DOHH2 (cell line): ENCODE measurements around the gene CSNK2B.

Experiments
- H3F3A ChIP-seq: fragments of 200-600 bp; sonication (generic), shearing (Covaris generic); 2 replicates; pipeline ENCODE4 v1.6.0; 2016; ENCODE audit warnings: antibody characterized with exemption, mild to moderate bottlenecking; ENCODE audit not compliant: control insufficient read depth, insufficient read depth
- H3K27ac ChIP-seq: fragments of 200-600 bp; sonication (generic); 2 replicates; pipeline ENCODE4 v1.5.1; 2014; ENCODE audit warnings: low read depth, mild to moderate bottlenecking, low read length, moderate library complexity
- H3K27me3 ChIP-seq: fragments of 200-600 bp; sonication (generic); 2 replicates; pipeline ENCODE4 v1.6.1; 2014; ENCODE audit warnings: mild to moderate bottlenecking, low read length, mixed read lengths; ENCODE audit not compliant: control insufficient read depth
- H3K36me3 ChIP-seq: fragments of 200-600 bp; sonication (generic); 2 replicates; pipeline ENCODE4 v1.6.1; 2014; ENCODE audit warnings: mild to moderate bottlenecking, low read length, moderate library complexity, mixed read lengths; ENCODE audit not compliant: control insufficient read depth
- H3K4me1 ChIP-seq: fragments of 200-600 bp; sonication (generic); 2 replicates; pipeline ENCODE4 v1.6.1; 2014; ENCODE audit warnings: mild to moderate bottlenecking, low read length, mixed read lengths; ENCODE audit not compliant: control insufficient read depth
- H3K4me2 ChIP-seq: fragments of 200-600 bp; sonication (generic); 2 replicates; pipeline ENCODE4 v1.6.0; 2014; ENCODE audit warnings: mild to moderate bottlenecking, low read length, moderate library complexity
- H3K4me3 ChIP-seq: fragments of 200-600 bp; sonication (generic); 2 replicates; pipeline ENCODE4 v1.5.1; 2014; ENCODE audit warnings: mild to moderate bottlenecking, low read length, mixed read lengths
- H3K79me2 ChIP-seq: fragments of 200-600 bp; sonication (generic); 2 replicates; pipeline ENCODE4 v1.6.1; 2014; ENCODE audit warnings: mild to moderate bottlenecking, low read length, mixed read lengths; ENCODE audit not compliant: control insufficient read depth
- H3K9me2 ChIP-seq: fragments of 200-600 bp; sonication (generic); replicated peaks from 2 replicates; pipeline ENCODE4 v1.6.1; 2014; ENCODE audit warnings: mild to moderate bottlenecking, low read length, mixed read lengths; ENCODE audit not compliant: control insufficient read depth
- H3K9me3 ChIP-seq: fragments of 200-600 bp; sonication (generic); 2 replicates; pipeline ENCODE4 v1.6.1; 2014; ENCODE audit warnings: antibody characterized with exemption, low read length, mixed read lengths; ENCODE audit not compliant: control insufficient read depth, insufficient read depth
- H4K20me1 ChIP-seq: fragments of 200-600 bp; sonication (generic); 2 replicates; pipeline ENCODE4 v1.6.0; 2014; ENCODE audit warnings: low read depth, mild to moderate bottlenecking, antibody characterized with exemption, low read length, moderate library complexity; ENCODE audit not compliant: control insufficient read depth, insufficient read depth
- EZH2phosphoT487 ChIP-seq: fragments of 200-600 bp; sonication (generic); IDR thresholded peaks from 2 replicates; pipeline ENCODE4 v1.6.1; 2017; ENCODE audit warnings: borderline replicate concordance, mild to moderate bottlenecking, antibody characterized with exemption, low read length, moderate library complexity, mixed read lengths
- TF ChIP-seq, protein P1 (sequence below): fragments of 200-600 bp; sonication (generic); IDR thresholded peaks from one replicate; pipeline ENCODE4 v1.5.1; 2014; ENCODE audit warnings: antibody characterized with exemption, mild to moderate bottlenecking, low read depth, low read length; ENCODE audit not compliant: poor library complexity, severe bottlenecking

CSNK2B gene

DNA sequence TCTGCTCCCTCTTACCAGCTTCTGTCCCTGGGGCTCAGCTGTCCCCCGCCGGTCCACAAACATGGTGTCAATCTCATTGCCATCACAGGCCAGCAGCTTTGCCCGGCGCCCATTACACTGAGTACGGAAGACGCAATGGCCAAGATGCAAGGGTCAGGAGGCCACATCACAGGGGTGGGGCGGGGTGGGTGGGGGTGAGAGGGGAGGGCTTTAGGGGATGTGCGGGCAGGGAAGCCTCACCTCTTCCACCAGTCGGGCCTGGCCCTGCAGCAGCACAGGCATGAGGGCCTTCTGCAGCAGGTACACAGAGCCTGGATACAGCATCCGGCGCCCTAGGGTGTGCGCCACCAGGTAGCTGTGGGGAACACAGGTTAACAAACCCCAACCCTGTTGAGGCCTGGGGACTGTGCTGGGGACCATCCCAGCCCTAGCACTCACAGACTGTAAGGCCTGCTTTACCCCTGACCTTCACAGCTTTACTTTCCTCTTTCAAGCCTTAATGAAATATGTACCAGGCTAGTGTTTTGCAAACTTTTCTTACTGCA, 25.8 kb downstream of the CSNK2B start:
- TF ChIP-seq, protein P1, sequence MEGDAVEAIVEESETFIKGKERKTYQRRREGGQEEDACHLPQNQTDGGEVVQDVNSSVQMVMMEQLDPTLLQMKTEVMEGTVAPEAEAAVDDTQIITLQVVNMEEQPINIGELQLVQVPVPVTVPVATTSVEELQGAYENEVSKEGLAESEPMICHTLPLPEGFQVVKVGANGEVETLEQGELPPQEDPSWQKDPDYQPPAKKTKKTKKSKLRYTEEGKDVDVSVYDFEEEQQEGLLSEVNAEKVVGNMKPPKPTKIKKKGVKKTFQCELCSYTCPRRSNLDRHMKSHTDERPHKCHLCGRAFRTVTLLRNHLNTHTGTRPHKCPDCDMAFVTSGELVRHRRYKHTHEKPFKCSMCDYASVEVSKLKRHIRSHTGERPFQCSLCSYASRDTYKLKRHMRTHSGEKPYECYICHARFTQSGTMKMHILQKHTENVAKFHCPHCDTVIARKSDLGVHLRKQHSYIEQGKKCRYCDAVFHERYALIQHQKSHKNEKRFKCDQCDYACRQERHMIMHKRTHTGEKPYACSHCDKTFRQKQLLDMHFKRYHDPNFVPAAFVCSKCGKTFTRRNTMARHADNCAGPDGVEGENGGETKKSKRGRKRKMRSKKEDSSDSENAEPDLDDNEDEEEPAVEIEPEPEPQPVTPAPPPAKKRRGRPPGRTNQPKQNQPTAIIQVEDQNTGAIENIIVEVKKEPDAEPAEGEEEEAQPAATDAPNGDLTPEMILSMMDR = no peak
- TF ChIP-seq EZH2phosphoT487 = no peak
- Histone ChIP-seq H3K9me3 (no peaks in the 10 kb centered on the region), H3K36me3 (peaks cover 60% of the 10 kb centered on the region), H3F3A (no peaks in the 10 kb centered on the region; the same call in 1 of the 2 replicates), H3K27me3 (no peaks in the 10 kb centered on the region), H4K20me1 (no peaks in the 10 kb centered on the region), H3K79me2 (no peaks in the 10 kb centered on the region), H3K9me2 (no peaks in the 10 kb centered on the region), H3K4me3 (no peak overlapping the region), H3K4me1 (peaks cover 15% of the 10 kb centered on the region), H3K27ac (no peak overlapping the region), H3K4me2 (no peak overlapping the region)

DNA sequence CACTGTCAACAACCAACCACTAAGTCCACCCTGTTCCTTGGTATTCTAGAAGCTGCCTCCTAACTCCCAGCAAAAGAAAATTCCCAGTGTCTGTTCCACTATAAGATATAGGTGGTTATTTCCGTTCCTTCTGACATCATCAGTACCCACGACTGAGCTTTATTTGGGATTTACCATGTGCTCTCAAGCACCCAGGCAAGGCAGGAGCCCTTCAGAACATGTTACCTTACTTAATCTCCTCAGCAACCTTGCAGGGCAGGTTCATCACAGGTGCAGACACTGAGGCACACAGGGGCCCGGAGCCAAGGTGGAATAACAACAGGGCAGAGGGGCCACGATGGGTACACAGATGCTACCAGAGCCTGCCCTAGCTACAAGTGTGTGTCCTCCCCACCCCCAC, 26.5 kb downstream of the CSNK2B start:
- Histone ChIP-seq H3F3A (no peaks in the 10 kb centered on the region), H3K9me3 (no peaks in the 10 kb centered on the region), H3K4me3 (no peak overlapping the region), H3K79me2 (no peaks in the 10 kb centered on the region), H3K4me1 (peaks cover 15% of the 10 kb centered on the region), H3K9me2 (no peaks in the 10 kb centered on the region), H3K36me3 (peaks cover 62% of the 10 kb centered on the region), H3K4me2 (no peak overlapping the region), H3K27me3 (no peaks in the 10 kb centered on the region), H4K20me1 (no peaks in the 10 kb centered on the region), H3K27ac (no peak overlapping the region)
- TF ChIP-seq, protein P1 = no peak
- TF ChIP-seq EZH2phosphoT487 = no peak

DNA sequence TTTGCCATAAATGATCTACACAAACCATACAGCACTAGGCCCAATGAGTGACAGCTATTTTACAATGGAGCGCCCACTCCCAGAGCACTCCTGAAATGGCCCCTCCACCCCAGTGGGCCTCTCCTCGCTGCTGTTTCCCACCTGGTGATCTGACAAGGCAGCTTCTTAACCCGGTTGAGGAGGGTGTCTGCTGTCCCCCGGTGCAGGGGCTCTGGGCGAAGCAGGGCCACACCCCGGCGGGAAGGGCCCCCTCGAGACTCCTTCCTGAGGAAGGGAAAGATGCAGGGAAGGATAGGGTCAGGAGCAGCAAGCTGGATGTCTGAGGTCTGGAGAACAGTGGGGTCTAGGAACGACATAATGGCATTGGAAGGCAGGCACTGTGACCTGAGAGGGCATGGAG, 27.0 kb downstream of the CSNK2B start:
- Histone ChIP-seq H3F3A (peaks cover 4% of the 10 kb centered on the region), H3K9me3 (no peaks in the 10 kb centered on the region), H3K9me2 (no peaks in the 10 kb centered on the region), H3K4me1 (peaks cover 15% of the 10 kb centered on the region), H3K27ac (no peak overlapping the region), H3K27me3 (no peaks in the 10 kb centered on the region), H3K4me2 (no peak overlapping the region), H3K79me2 (no peaks in the 10 kb centered on the region), H4K20me1 (no peaks in the 10 kb centered on the region), H3K36me3 (peaks cover 62% of the 10 kb centered on the region), H3K4me3 (no peak overlapping the region)
- TF ChIP-seq EZH2phosphoT487 = no peak
- TF ChIP-seq, protein P1 = no peak
